ENCODE measurements around the gene LGALS1.
"Not testable (repeated sequence)": the region's sequence is repeated elsewhere in the genome, so short reads cannot be mapped to it uniquely, and the experiment has no call there.

GRCh38 chr22:37656583-37656982 lies 18.9 kb upstream of the LGALS1 start:
- not testable (repeated sequence) for TF ChIP-seq CTCF (IDR thresholded peaks at IDR 0.05; ENCODE audit: borderline replicate concordance, extremely low read depth, low read length, poor library complexity, severe bottlenecking); EZH2 (IDR thresholded peaks at IDR 0.05; ENCODE audit: borderline replicate concordance, low read depth, low read length, severe bottlenecking)
